NCI-H82 (cell line): ENCODE measurements around the gene CYP27C1.

ENCODE experiments used
- DNase-seq: peaks from one replicate; lab custom pipeline; 2025; lab: John Stamatoyannopoulos, UW

Gene CYP27C1

DNA sequence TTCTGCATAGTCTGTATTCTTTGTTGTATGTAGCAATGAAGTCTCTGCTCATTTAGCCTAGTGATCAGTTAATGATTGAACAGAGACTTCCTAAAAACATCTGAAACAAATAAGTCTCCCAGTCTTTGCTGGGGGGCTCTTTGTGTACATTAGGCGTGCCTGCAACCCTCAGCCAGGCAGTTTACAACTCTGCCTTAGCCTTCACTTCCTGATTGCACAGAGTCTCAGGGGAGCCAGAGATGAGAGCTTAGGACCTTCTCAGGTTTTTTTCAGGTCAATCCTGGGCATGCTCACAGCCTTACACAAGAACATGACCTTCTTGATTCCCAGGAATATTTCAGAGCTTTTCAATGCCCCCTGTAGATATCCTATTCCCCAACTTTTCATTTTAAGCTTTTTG, 69.1 kb downstream of the CYP27C1 start:
- no peak for DNase-seq

DNA sequence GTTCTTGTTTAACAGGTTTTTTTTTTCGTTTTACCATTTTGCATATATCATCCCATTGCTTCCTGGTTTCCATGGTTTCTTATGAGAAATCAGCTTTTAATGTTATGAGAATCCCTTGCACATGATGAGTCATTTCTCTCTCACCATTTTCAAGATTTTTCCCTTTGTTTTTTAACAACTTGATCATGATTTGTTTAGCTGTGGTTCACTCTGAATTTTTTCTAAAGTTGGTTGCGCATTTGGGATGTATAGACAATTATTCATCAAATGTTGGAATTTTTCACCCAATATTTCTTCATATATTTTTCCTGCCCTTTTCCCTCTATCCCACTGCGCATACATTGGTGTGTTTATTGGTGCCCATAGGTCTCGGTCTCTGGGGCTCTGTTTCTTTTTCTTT, 70.7 kb downstream of the CYP27C1 start:
- DNase-seq = no peak

DNA sequence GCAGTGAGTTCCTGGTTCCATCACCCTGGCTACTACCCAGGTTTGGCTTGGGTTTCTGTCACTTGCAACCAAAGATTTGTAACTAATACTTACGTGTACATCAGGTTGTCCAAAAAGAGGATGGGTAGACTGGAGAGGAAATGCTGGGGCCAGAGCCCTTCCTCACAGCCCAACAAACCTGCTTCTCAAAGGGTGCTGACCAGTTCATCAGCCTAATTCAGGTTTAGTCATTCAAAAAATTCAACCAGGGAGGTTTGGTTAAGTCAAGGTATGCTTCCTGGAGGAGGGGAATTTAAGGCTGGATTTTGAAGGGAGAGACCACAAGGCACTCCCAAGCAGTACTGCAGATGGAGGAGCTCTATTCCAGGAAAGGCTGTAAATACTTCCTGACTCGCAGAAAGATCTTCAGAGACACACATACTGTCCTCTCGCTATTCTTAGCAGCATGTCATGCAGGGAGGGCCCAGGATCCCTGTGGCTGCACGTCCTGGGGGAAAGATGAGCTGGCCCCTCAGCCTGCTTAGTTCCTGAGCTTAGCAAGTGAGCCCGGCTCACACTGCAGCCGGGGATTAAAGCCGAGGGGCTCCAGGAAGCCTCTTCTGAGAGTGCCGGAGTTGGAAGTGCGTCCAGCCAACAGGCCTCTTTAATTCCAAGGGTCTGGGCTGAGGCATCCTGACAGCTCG, 73.1 kb downstream of the CYP27C1 start:
- peak; percentile 85 for DNase-seq

DNA sequence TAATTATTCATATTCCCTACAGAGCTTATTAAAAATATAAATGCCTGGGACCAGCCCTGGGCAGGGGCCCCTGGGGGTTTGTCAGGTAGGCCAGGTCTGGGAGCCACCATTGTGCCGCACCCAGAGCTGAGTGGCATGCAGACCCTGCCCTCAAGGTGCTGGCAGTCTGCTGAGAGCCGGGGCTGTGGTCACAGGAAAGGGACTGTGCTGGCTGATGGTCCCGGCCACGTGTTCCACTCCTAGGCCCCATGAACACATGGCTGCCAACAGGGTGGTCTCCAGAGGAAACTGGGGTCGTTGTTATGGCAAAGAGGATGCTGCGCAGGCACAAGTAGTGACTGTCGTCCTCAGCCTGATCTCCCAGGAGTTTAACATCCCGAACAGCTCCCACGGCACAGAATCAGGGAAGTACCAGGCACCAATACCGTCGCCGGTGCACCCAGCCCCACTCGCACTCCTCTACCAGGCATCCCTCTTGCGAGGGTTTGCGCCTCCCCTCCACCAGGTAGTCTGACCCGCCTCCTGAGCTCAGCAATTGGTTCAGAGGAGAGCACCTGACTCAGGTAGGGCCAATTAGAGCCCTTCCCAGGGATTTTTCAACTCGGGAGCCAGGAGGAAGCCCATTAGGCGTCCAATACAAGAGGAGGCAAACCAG, 73.9 kb downstream of the CYP27C1 start:
- DNase-seq = no peak

DNA sequence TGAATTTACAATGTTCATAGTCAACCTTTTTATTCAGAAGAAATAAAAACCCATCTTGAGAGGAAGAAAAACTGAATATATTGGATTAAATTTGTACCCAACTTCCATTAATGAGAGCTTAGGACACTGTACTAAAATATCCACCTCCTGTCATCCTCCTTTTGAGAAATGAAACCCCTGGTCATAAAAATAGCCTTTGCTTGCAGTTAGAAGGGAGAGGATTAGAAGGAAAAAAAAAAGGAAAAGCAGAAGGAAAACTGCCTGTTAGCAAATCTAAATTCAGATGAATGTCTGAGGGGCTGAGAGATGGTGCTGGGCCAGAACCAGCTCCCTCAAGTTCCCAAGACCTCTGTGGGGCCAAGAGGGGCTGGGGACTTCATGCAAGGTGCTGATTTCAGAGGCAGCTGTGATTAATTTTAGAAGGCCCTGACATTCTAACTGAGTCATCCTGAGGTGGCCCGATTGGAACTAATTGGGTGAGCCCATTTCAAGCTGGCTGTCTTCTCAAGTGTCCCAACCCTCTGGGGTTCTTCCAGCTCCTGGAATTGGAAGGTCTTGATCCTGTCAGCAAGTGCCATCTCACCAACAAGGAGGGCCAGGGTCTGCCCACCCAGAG, 74.7 kb downstream of the CYP27C1 start:
- DNase-seq = no peak

DNA sequence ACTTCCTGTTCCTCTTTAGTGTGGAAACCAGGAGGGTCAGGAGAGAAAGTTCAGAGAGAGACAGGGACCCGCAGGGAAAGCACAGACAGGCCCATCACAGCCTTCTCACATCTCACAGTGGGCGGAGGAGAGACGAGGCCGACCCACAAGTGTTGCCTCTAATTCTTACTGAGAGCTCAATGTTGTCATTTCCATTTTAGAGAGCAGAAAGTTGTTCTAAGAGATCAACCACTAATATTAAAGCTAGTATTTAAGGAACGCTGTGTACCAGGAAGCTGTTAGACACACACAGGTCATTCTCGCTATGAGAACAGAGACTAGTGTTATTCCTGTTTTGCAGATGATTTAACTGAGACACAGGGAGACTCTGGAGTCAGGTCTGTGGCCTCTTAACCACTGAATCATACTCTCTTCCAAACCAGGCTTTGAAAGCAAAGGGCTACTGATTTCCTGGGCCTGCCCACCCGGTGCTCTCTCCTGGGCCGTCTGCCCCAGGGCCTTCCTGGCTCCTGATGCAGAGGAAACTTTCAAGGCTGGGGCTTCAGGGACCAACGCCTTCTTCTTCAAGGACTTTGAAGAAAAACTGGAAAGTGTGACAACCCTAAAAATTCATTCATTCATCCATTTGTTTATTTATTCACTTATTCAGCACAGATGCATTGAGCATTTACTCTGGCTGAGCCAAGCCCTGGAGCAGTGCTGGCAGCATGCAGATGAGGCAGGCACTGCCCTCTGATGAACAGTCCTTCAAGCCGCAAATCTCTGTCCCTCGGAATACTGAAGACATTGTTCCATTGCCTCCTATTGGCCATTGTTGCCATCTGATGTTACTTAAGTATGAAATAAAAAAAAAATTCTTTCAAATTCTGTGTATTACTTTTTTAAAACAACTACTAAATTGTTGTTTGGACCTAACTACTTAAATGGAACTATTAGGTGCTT, 76.0 kb downstream of the CYP27C1 start:
- no peak for DNase-seq

DNA sequence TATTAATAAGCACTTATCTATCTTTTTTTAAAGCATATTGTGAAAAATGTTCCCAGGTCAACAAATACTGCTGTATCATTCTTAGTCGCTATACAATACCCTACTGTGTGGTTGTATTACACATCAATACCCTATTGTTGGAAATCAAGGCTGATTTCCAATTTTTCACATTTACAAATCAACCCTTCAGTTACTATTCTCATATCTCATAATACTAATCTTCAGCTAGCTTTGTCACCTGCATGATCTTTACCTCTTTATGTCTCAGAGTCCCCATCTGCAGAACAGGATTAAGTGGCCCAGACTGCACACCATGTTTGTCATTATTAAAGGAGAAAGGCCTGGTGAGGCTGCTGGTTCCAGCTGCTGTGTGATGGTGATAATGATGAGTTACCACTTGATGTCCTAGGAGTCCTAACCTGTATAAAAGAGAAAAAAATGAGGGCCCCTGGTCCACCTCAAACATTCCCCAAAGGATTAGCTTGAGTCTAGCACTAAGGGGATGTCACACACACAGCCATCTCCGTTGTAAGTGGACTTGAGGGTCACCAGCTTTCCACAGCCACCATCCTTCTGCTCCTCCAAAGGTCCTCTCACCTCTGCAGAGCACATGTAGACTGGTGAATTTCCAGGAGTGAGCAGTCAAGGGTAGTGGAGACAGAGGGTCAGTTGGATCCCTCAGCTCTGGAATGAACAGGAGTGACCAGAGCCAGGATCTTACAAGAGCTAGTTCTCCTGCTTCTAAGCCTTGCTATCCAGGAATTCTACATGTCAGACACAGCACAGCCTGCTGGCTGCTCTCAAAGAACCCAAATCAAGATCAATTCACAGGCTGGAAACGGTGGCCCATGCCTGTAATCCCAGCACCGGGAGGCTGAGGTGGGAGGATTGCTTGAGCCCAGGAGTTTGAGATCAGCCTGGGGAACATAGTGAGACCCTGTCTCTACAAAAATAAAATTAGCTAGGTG, 77.2 kb downstream of the CYP27C1 start:
- peak; percentile 32 for DNase-seq

DNA sequence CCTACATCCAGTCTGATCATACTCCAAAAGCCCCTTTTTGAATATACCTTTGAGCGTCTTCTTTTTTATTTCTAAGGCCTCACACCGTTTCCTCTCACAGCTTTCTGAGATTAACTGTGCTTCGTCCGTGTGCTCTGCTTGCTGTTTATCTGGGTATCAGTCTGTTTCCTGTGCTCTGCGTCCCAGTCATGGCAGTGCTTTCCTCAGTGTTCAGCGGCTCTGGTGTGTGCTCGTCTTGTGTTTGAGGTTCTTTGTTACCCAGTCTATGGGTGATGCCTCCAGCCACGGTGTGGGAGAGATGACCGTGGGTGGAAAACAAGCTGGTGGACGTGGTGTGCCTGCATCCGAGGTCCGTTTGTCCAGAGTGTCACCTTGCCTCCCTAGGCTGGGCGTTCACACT, 79.6 kb downstream of the CYP27C1 start:
- no peak for DNase-seq

DNA sequence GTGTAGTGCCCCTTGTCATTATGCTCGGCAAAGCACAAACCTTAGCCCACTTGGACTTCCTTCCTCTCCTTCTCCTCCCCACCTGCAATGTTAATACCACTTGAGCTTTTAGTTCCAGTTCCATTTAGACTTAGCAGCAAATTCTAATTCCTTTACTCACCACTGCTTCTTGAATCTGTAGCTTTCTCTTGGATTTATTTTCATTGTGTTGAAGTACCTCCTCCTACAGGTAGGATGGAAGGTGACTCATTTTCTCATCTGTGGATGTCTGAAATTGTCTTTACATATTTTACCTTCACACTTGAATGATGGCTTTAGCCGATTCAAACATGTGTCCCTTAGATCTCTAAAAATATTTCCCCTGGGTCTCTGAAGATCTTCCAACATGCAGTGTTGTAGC, 80.3 kb downstream of the CYP27C1 start:
- no peak for DNase-seq

DNA sequence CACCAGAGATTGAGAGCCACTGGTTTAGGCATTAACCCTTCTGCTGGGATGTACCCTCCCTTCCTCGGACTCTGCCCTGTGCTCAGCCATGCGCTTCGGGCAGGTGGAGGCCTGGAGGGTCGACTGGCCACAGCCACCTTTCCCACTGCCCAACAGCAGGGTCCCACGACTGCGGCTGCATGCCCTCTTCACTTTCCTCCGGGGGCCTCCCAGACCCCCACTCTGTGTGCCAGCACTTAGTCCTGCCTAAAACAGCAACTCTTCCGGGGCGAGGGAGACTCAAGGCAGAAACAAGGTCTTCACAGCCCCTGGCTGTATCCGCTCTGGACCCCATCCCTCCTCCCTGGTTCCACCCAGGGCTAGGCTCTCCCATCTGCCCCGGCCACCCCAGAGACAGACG, 81.8 kb downstream of the CYP27C1 start:
- DNase-seq = no peak

DNA sequence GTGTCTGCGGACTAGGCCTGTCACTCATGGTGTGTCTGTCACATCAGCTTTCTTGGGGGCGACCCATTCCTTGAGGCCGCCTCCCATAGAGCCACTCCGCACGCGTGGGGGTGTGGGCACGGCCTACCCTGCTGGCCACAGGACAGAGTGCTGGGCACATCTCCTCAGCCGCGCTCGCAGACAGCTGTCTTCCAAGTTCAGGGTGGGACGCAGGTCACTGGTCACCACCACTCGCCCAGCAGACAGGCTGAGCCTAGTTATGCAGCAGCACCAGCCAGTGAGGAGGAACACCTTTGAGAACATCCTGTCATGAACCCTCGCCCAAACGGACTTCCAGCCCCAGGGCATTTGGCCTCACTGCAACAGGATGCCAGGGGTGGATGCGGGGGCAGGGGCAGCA, 82.4 kb downstream of the CYP27C1 start:
- DNase-seq = no peak

DNA sequence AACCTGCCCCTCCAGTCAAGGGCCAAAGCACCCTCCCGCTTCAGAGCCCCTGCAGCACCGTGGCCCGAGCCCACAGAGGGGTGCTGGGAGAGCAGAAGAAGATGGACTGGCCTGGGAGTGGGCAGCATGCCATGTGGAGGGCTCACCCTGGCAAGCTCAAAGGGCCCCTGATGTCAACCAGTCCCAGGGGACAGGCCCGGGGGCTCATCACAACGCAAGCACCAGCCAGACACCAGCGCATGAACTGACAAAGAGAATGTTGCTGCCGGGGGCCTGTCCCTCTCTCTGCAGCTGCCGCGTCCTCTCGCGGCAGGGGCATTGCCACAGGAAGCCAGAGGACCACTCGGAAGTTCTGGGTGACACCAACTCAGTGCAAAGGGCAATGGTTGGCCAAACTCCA, 82.9 kb downstream of the CYP27C1 start:
- no peak for DNase-seq

DNA sequence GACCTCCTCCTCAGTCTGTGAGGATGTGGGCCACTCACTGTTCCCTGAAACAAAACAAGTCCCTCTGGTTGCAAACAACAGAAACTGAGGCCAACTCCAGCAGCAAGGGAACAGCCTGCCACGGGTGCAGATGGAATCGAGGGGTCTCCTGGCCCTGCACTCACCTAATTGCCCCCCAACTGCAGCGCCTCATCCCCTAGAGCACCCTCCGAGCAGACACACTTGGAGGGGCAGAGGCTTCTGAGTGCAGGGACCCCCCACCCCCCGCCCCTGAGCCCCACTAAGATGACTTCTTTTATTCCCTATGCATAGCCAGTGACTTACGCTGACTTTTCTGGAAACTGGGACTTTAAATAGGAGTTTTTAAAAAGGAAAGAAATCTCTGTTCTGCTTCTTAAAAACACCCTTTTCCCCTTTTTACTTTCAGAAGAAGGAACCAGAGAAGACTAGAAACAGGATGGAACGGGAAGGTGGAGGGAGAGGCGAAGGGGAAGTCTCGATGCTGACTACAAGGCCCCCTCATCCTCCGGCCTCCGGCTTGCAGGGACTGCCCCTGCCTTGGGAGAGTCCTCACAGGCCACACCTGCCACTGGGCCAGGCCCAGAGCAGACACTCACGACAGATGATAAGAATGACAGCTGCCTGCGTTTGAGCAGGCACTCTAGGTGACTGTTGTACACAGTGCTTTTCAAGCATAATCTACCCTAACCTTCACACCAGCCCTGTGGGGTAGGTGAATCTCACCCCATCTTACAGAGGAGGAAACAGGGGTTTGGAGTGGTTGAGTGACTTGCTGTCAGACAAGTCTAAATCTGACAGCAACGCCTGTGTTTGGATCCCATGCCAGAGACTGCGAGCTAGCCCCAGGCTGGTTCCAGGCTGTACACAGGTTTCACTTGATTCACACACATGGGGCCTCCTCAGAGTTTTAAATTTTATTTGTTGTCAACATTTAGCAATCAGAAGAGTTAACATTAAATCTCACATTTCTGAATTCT, 85.0 kb downstream of the CYP27C1 start:
- peak; percentile 71 for DNase-seq

DNA sequence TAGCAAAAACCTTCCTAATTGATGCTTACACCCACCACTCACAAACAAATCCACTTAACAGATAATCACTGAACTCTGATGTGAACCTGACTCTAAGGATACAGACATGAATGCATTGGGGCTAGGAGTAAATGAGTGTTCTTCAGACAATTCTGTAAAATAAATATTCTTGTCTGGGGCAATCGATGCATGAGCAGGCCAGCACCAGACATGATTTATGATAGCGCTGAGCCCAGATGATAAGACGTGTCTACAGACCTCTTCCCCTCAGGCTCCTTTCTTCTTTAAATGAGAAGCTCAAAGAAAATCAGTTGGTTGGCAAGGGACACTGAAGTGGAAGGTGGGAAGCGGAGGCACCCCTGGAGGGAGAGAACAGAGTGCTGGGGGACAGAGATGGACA, 85.9 kb downstream of the CYP27C1 start:
- peak; percentile 78 for DNase-seq
